Fibroblast of skin of back (primary cell): Measurements from ENCODE around the gene MTX1. TPM values are rescaled to one million over a fixed set of nuclear protein-coding genes. Genes with fewer than 3 reads are reported as not detected.
"Not testable (repeated sequence)": the region's sequence is repeated elsewhere in the genome, so short reads cannot be mapped to it uniquely, and the experiment has no call there.

Experiments
- DNase-seq: peaks from one replicate; pipeline ENCODE4 v3.0.0-alpha.2; 2013
- polyA plus RNA-seq, 2 experiments: library from polyadenylated mRNA; unstranded; fragments of 120-200 nt; gene quantifications; one replicate each; pipeline ENCODE4 v1.2.1, GENCODE V29; 2013; ENCODE audit not compliant: insufficient read length in 2 of 2

Gene MTX1, protein sequence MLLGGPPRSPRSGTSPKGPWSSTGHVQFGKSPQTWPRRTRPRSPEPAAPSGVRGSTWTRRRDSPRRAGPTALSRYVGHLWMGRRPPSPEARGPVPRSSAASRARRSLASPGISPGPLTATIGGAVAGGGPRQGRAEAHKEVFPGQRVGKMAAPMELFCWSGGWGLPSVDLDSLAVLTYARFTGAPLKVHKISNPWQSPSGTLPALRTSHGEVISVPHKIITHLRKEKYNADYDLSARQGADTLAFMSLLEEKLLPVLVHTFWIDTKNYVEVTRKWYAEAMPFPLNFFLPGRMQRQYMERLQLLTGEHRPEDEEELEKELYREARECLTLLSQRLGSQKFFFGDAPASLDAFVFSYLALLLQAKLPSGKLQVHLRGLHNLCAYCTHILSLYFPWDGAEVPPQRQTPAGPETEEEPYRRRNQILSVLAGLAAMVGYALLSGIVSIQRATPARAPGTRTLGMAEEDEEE
- polyA plus RNA-seq (2013, experiment 1 of 2; ENCODE audit: insufficient read length): 51.0 TPM
- polyA plus RNA-seq (2013, experiment 2 of 2; ENCODE audit: insufficient read length): 40.5 TPM

DNA sequence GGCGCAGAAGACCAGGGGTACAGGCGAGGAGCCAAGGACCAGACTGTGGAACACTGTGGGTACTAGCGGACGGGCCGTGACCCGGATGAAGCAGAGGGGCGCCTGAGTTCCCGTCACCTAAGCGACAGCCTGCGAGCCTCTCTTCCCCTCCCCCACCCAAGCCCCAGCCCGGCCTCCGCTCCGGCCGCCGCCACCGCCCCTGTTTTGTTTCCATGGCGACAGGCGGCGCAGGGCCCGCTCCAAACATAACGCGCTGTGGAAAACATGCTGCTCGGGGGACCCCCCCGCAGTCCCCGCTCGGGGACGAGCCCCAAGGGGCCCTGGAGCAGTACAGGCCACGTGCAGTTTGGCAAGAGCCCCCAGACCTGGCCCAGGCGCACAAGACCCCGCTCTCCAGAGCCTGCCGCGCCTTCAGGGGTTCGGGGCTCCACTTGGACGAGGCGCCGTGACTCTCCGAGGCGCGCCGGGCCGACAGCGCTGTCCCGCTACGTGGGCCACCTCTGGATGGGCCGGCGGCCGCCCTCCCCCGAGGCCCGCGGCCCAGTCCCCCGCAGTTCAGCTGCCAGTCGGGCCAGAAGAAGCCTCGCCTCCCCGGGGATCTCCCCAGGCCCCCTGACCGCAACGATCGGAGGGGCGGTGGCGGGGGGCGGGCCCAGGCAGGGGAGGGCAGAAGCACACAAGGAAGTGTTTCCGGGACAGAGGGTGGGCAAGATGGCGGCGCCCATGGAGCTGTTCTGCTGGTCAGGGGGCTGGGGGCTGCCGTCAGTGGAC is at the start of gene MTX1:
TSS of gene MTX1 (plus strand) at position 155 of the 771 bp plus-strand sequence. CDS start at position 265, 110 bp downstream.
- peak; percentile 87 for DNase-seq

DNA sequence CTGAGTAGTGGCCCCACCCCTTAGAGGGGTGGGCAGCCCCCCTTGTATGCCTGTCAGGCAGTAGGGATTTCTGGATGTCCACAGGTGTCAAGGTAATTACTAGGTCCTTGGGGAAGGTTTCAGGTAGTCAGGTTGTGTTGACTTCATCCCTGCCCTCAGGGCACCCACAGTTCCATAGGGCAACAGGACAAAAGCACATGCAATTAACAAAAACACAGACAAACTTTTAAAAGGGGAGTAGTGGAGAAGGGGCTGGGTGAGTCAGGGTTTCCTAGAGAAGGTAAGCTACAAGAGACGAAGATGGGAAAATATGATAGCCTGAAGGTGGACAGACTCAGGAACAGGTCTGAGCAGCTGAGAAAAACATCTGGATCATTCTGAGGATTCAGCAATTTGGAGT is 49.5 kb upstream of the MTX1 start:
- no peak for DNase-seq

DNA sequence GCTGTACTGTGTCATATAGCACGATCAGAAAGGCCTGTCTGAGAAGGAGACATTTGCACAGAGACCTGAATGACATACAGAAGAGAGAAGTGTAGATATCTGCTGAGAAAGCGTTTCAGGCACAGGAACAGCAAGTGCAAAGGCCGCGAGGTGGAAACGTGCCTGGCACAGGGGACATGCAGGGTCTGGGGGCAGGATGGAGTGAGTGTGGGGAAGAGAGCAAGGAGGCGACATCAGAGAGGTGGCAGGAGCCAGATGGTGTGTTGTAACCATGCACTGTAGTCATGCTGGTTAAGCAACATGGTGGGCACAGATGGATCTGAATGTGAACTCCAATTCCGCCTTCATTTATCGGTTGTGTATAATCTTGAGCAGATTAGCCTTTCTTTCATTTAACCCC is 48.4 kb upstream of the MTX1 start:
- no peak for DNase-seq

DNA sequence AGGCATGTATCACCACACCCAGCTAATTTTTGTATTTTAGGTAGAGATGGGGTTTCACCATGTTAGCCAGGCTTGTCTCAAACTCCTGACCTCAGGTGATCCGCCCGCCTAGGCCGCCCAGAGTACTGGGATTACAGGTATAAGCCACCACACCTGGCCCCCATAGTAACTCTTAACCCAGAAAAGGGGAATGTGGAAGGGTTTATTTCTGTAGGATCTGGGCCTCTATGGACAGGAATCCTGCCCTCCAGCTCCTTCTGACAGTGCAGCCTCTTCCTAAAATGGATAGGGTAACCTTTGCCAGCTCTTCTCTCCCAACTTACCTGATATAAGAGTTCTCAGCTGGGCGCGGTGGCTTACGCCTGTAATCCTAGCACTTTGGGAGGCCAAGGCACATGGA is 45.9 kb upstream of the MTX1 start:
- not testable (repeated sequence) for DNase-seq

DNA sequence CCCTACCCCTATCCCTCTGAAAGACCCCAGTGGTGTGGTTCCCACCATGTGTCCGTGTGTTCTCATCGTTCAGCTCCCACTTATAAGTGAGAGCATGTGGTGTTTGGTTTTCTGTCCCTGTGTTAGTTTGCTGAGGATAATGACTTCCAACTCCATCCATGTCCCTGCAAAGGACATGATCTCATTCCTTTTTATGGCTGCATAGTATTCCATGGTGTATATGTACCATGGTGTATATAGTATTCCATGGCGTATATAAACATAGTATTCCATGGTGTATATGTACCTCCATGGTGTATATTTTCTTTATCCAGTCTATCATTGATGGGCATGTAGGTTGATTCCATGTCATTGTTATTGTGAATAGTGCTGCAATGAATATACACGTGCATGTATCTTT is 44.7 kb upstream of the MTX1 start:
- DNase-seq: not testable (repeated sequence)

DNA sequence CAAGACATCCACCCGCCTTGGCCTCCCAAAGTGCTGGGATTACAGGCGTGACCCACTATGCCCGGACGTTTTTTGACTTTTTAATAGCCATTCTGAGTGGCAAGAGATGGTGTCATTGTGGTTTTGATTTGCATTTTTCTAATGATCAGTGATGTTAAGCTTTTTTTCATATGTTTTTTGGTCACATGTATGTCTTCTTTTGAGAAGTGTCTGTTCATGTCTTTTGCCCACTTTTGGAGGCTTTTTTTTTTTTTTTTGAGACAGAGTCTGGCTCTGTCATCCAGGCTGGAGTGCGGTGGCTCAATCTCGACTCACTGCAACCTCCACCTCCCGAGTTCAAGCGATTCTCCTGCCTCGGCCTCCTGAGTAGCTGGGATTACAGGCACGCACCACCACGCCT is 43.9 kb upstream of the MTX1 start:
- not testable (repeated sequence) for DNase-seq

DNA sequence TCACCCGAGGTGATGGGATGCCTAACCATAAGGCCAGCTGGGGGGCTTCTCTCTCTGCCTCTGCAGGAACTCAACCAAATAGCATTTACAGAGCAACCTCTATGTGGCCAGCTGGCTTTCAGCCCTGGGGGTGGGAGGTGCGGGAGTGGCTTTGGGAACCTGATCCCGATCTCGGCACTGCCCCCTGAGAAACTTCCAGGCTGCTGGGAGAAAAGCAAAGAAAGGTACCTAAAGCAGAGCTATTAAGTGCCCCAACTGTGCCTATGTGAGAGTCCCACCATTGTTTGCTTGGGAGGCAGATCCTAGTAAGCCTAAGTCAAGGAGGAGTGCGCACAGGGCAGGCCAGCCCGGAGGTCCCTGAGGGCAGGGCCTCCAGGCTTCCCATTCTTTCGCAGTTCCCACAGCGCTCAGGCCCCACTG is 42.4 kb upstream of the MTX1 start:
- DNase-seq: no peak

DNA sequence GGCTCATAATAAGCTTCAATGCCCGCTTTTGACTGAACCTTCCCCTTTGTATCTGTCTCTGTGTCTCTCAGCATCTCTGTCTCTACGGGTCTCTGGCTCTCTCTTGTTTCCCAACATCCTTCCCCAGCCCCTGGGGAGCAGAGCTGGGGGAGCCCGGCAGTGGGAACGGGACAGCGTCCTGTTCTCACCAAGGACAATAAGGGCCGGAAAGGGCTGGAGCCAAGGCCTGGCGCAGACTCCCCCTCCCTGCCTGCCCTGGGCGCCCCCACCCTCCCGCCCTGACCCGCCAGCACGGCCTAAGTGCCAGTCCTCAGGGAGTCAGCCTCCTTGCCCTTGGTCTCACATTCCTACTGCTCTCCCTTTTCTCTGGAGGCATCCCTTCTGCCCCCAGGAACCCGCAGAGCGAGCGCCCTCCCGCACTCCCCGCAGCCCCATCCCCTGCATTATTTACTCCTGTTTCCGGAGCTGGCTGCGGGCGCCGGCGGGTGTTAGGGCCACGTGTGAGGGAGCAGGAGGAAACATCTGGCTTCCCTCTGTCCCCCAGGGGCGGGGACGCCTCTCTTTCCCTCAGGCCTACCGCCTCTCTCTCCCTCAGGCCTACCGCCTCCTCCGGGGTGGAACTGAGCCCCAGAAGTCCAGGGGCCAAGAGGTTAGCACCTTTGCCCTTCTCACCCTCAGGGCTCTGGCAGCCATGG is 41.9 kb upstream of the MTX1 start:
- DNase-seq: no peak

DNA sequence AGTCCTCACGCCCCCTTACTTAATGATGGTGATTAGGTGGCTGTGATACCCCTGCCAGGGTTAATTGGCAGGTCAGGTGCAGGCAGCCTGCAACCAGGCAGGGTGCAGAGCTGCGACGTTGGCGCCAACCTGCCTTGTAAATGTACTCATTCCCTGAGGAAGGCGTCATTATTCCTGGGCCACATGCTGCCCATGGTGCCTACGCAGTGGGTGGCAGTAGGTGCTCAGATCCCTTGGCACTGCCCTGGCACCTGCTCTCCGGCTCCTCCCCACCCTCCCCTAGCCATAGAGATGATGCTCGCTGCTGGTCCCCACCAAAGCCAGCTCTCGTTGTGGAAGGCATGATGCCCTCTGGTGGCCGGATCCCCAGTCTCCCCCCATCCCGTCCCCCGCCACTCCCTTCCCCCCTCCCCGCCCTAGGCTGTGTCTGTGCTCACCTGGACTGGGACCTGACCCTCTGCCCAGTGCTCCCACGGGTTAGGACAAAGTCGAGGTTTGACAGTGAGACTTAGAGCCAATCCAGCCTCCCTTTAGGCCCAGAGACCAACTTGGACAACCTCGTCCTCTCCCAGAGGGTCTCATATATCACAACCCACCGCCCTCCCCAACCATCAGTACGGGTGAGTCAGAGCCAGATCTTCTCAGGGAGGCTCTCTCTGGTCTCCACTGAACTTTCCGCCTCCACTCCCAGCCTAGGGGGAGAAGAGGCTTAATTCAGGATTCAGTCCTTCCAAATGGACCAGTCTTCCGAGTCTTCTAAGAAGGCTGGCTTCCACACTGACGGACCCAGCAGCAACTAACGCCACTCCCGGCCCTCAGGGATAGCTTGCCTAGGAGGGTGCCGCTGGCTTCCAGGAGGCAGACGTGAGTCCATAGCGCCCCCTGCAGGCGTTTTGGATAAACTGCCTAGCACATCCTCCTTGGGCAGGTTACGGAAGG is 41.1 kb upstream of the MTX1 start:
- DNase-seq: peak; percentile 76

DNA sequence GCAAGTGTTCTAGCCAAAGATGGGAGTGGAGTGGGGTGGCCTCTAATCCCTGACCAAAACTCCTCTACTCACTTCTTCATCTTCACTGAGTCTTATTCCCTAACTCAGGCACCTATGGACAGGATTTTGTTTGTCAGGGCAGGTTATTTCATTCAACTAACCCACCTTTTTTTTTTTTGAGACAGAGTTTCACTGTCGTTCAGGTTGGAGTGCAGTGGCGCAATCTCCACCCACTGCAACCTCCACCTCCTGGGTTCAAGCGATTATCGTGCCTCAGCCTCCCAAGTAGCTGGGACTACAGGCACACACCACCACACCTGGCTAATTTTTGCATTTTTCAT is 40.4 kb upstream of the MTX1 start:
- not testable (repeated sequence) for DNase-seq

DNA sequence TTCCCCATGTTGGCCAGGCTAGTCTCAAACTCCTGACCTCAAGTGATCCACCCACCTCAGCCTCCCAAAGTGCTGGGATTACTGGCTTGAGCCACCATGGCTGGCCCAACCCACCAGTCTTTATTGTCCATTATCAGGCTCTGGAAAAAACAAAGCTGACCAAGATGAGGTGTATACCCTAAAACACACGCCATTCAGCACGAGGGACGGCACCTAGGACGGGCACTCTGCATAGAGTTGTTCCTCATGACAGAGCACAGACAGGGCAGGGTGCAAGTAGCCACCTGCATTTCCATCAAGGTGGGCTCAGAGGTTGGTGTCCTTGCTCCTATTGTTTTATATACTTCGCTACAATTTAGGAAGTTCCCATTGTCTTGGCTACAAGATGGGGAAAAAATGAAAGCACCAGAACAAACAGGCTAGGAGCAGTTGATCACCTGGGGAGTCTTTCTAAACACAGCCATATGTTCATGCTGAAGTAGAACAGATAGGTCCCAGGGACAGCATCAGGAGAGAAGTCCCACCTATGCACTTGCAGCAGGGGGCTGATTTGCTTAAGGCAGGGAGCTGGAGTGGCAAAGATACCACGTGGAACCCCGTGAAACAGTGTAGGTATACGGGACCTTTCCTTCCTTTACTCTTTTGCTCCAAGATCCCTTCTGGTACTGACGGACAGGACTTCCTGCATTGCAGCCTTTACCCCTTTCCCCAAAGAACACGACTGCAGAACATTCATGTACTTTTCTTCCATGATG is 39.9 kb upstream of the MTX1 start:
- no peak for DNase-seq

DNA sequence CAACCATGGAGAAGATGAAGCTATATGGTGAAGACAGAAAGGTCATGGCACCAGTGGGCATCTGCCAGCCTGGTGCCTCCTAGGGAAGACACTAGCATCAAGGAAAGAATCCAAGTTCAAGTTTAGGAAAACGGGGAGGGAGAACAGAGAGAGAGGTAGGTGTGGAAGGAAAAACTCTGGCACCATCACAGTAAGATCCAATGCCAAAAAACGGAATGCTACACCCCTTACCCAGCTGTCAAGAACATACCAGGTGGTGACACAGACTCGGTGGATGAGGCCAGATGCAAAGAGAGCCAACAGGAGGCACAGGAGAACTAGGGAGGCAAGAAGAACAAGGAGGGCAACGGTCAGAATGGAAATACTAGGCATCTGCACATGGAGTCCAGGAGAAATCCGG is 39.0 kb upstream of the MTX1 start:
- no peak for DNase-seq

DNA sequence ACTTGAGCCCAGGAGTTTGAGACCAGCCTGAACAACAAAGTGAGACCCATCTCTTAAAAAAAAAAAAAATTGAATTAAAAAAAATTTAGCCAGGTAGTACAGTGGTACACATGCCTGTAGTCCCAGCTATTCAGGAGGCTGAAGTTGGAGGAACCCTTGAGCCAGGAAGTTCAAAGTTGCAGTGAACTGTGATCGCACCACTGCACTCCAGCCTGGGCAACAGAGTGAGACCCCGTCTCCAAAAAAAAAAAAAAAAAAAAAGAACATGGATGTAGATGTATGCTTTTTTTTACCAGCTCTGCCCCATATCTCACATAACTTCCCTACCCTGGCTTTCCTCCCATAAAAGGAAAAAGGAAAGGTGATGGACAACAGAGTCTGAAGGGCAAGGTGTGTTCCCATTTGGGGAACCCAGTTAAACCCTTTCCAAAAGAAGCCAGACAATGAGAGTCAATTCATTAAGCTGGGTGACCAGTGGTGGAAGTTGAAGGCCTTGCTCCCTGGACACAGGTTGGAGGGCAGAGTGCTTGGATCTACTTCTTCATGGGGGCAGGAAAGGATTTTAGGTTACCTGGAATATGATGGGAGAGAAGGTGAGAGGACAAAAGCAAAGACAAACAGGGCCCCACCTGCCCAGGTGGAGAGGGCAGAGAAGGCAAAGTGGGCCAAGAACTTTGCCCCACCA is 38.3 kb upstream of the MTX1 start:
- DNase-seq: no peak

DNA sequence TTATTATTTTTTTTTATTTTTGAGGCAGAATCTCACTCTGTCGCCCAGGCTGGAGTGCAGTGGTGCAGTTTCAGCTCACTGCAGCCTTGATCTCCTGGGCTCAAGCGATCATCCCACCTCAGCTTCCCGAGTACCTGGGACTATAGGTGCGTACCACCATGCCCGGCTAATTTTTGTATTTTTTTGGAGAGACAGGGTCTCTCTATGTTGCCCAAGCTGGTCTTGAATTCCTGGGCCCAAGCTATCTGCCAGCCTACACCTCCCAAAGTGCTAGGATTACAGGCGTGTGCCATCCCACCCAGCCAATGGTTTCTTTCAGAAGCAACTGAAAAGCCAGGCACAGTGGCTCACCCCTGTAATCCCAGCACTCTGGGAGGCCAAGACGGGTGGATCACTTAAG is 37.7 kb upstream of the MTX1 start:
- DNase-seq: no peak

DNA sequence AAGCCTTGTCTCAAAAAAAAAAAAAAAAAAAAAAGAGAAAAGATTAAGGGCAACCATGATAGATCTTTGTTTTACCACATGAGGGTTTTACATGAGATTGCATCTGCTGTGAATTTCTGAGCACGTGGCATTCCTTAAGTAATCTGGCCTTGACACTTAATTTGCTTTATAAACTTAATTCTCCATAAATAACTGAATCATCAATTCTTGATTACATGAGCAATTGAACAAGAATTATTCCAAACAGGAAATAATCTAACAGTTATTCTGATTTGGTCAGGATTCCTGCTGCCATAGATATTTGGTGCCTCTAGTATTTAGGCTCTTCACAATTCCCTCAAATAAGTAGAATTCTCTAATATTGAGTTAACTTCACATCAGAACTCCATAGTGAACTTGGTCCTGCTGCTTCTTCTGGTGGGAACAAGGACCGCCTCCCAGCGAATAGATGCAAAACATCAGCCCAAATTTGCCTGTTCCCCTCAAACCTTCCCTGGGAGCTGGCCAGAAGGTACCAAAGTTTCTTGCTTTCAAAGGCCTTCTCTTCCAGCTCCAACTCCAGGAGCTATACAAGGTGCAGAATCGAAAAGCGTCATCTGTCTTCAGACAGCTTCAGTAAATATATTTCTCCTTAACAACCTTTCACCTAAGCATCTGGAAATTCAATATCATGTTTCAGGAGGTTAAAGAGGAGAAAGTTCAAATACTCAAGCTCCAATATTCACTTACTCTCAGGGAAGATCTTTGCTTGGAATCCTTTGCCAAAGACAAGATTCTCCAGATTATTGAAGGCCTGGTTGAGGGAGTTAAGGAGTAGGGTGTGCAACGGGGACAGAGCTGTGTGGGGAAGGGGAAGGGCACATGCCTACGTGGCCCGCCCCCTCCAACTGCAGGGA is 36.4 kb upstream of the MTX1 start:
- DNase-seq: no peak

DNA sequence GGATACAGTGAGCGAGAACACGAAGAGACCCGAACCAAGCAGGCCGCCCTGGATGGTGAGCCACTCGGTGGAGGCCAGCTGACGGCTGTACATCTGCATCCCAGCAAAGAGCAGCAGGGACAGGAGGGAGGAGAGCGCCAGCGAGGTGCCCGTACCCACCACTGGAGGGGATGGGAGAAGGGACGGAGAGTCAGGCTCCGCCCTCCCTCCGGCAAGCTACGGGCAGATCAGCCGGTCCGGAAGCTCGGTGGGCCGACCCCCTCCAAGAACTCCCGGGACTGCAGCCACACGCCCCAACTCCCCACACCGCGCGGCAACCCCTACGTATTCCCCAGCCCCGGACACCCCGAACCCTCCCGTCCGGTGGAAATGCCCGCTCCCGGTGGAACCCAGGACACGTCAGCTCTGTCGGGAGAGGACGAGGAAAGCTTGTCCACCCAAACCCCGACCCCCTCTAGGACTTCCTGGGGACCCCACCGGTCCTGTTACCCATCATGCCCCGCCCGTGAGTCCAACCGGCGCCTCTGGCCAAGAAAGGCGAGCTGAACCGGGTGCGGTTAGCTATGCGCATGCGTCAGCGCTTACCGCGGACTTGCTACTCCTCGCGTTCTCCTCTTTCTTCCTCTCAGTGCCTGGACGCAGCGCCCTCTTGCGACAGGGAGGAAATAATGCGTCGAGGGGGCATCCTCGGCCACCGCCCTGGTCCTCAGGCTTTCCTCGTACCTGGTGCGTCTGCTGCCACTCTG is 35.6 kb upstream of the MTX1 start, which contains the start of gene KRTCAP2:
TSS of gene KRTCAP2 (minus strand) at position 573 of the 746 bp plus-strand sequence. CDS start at position 493, 80 bp downstream.
- peak; percentile 95 for DNase-seq

DNA sequence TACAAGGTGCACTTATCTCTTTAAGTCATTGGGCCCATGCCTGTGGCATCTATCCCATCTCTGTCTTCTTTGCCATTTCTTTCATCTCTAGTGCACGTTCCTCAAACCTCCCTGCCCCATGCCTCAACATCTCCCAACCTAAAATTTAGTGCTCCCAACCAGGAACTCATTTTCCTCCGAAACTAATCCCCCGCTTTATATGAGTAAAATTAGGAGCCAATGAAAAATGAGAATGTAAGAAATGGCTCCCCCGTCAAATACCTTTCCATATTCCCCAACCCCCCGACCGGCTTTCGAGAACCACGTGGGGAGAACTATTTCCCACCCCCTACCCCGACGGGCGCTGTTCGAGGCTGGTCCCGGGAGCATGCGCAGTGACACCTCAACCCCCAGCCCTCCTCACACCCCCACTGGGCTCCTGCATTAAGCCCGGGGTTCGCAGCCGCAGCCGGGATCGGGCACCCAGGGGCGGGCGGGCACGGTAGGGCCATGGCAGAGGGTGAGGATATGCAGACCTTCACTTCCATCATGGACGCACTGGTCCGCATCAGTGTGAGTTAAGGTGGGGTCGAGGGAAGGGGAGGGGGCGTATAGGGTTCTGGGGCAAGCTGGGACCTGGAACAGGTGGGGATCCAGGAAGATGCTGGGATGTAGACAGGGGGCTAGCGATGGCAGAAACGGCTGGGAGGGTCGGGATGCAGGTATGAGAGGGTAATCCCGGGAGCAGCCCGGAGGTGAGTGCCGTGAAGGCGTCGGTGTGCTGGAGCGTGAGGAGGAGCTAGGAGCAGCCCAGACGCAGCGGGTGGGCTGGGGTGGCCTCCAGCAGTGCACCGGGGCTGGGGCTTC is 34.8 kb upstream of the MTX1 start, which contains the start of gene TRIM46:
TSS of gene TRIM46 (plus strand) at position 372 of the 846 bp plus-strand sequence. CDS start at position 490, 118 bp downstream.
- peak; percentile 72 for DNase-seq
